Measurements from ENCODE around the gene SERPINA6. TPM values are rescaled to one million over a fixed set of nuclear protein-coding genes. Genes with fewer than 3 reads are reported as not detected.
"Not testable (repeated sequence)": the region's sequence is repeated elsewhere in the genome, so short reads cannot be mapped to it uniquely, and the experiment has no call there.

The SERPINA6 gene
- total RNA-seq, 1 experiment from 2014 or later = not detected

DNA sequence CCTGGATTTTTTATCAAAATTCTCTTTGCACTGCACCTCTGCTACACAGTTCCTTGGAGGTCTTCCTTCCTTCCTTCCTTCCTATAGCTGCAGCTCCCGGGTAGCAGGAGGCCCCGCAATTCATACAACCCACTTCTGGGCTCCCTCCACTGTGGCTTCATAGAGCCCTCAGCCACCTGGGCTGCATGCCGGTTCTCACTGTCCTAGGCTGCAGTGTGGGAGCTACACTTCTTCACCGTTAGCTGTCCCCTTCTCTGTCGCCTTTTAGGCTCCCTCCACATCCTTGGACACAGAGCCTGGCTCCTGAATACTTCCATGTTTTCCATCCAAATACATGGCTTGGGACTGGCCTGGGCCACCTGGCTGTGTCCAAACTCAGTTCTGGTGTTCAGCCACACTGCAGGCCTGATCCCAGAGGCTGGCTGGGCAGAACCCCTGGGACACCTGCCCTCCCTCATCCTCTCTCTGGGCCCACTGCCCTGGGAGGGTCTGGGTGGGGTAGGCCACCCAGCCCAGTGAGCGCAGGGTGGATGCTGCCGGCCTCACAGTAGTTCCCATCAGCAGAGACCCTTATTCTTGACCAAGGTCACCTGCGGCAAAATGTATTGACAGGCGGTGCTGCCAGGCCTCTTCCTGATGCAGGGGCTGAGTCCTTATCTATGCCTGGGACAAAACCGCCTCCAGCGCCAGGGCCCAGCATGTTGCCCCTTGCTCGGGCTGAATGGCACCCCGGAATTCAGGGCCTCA lies 31.8 kb downstream of the SERPINA6 start:
- Histone ChIP-seq H3K4me3 (no peak overlapping the region), H3K27me3 (no peaks in the 10 kb centered on the region), H3K36me3 (no peaks in the 10 kb centered on the region), H3K9me3 (no peaks in the 10 kb centered on the region)
- DNase-seq = no peak

DNA sequence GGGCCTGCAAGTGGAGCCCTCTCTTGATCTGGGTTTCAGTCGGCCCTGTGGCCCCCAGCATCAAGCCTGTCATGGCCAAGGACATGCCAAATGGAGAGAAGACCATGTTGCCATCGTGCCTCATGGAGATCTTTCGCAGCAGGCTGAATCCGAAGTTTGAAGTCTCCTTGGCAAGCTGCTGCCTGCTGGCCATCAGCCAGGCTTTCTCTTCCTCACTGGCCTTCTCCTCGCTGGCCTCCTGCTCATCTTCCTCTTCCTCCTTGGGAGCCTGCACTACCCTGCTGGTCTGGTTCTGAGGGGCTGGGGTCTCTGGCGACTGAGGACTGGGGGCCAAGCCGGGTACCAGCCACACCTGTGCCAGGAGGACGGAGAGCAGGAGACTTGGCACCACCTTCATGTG lies 32.9 kb downstream of the SERPINA6 start:
- no peaks in the 10 kb centered on the region for H3K9me3 ChIP-seq
- no peak overlapping the region for H3K4me3 ChIP-seq
- H3K36me3 ChIP-seq = no peaks in the 10 kb centered on the region
- H3K27me3 ChIP-seq = no peaks in the 10 kb centered on the region
- no peak for DNase-seq

DNA sequence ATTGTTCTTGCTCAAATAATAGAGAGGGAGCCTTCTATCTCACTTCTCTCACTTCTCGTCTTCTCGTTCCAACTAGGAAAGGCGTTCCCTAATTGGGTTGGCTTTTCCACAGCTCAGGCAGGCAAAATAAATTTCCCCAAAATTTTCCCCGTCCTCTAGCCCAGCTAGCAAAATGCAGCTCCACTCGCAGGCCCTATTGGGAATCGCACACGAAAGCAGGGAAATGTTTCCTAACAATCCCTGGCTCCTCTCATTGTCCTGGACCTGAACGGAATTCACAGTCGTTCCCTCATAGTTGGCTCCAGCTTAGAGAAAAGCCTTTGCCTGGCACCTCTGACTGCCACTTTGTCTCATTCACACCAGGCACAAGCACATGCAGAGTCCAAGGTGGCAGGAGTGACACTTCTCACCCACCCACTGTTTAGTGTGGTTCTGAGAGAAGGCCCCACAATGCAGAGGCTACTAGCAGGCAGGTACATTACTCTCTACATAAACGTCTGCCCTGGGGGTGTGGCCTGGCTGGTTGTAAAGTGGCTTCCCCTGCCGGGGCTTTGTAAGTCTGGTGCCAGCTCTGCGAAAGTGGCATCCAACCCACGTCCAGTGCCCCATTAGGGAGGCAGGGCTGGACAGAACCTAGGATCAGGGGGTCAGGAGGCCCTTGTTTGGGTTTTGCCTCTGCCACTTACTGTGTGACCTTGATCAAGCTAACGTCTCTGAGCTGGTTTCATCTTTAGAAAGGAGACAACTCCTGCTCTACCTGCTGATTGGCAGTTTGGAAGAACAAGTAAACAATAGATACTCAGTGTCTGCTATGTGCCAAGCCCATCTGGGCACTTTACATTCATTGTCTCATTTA lies 34.3 kb downstream of the SERPINA6 start:
- Histone ChIP-seq H3K27me3 (no peaks in the 10 kb centered on the region), H3K4me3 (no peak overlapping the region), H3K36me3 (no peaks in the 10 kb centered on the region), H3K9me3 (no peaks in the 10 kb centered on the region)
- DNase-seq = no peak

DNA sequence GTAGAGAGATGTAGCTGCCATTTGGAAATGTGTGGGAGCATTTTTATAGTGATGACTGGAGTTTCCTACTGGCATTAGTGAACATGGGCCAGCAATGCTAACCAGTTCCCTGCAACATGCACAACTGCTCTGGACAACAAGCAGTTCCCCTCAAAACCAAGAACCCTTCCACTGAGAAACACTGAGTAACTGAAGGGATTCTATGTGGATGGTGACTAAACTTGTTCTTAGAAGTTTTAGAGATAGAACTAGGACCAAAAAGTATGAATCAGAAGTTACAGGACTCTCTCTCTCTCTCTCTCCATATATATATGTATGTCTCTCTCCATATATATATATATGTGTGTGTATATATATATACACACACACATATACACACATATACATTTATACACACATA lies 38.0 kb downstream of the SERPINA6 start:
- Histone ChIP-seq H3K27me3 (no peaks in the 10 kb centered on the region), H3K9me3 (no peaks in the 10 kb centered on the region), H3K36me3 (no peaks in the 10 kb centered on the region), H3K4me3 (no peak overlapping the region)
- DNase-seq = no peak

DNA sequence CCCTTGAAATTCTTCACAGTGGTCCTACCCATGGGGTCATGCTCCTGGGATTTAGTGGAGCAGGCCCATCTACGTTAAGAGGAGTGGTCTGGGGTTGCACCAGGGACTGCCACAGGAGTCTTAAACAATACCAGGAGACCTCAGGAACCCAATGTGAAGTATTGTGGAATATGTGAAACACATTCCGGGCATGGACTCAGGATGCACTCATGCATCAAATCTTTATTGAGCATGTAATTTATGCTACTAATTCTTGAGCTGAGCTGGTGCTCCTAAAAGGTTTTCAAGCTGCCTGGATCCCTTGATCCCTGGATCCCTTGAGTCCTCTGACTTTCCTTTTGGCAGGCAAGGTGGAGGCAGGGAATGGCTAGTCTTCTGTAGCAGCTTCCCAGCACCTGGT lies 38.9 kb downstream of the SERPINA6 start:
- no peak overlapping the region for H3K4me3 ChIP-seq
- no peaks in the 10 kb centered on the region for H3K27me3 ChIP-seq
- no peaks in the 10 kb centered on the region for H3K36me3 ChIP-seq
- no peaks in the 10 kb centered on the region for H3K9me3 ChIP-seq
- no peak for DNase-seq

DNA sequence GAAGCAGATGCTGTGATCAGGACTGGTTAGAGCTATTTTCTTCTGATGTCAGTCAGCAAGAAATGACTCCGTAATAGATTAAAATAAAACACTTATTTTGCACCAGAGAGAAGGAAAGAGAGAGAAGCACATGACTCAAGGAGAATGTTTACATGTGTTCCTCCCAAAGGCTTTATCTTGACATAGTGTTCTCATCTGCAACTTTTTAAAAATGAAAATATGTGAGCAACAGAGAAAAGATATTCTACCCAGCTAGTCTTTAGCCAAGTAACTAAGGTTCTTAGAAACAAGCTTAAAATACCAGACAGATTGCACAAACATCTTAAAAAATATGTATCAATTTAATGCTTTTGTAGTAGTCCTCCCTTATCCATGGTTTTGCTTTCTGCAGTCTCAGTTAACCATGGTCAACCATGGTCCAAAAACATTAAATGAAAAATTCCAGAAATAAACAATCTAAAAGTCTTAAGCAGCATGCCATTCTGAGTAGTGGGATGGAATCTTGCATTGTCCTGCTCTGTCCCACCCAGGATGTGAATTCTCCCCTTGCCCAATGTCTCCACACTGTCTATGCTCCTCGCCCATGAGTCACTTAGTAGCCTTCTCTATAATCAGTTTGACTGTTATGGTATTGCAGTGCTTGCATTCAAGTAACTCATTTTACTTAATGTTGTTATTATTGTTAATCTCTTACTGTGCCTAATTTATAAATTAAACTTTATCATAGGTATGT lies 40.0 kb downstream of the SERPINA6 start:
- Histone ChIP-seq H3K4me3 (no peak overlapping the region), H3K9me3 (no peaks in the 10 kb centered on the region), H3K27me3 (no peaks in the 10 kb centered on the region), H3K36me3 (no peaks in the 10 kb centered on the region)
- no peak for DNase-seq

DNA sequence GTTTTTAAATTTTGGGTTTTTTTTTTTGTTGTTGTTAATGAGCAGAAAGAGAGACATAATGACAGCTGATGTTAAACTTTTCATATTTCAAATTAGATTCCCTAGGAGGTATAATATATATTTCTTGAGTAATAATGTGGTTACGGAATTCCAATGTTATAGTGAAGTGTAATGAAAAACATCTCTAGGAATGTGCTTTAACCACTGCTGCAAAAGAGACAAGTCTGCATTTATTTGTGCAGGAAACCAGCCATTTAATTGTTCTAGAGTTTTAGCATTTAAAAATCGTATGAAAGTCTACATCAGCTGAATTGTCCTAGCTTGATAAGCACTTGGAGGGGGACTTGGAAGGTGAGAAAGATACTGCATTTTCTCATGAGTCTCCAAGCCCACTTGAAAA lies 44.4 kb downstream of the SERPINA6 start:
- no peak overlapping the region for H3K4me3 ChIP-seq
- no peaks in the 10 kb centered on the region for H3K27me3 ChIP-seq

DNA sequence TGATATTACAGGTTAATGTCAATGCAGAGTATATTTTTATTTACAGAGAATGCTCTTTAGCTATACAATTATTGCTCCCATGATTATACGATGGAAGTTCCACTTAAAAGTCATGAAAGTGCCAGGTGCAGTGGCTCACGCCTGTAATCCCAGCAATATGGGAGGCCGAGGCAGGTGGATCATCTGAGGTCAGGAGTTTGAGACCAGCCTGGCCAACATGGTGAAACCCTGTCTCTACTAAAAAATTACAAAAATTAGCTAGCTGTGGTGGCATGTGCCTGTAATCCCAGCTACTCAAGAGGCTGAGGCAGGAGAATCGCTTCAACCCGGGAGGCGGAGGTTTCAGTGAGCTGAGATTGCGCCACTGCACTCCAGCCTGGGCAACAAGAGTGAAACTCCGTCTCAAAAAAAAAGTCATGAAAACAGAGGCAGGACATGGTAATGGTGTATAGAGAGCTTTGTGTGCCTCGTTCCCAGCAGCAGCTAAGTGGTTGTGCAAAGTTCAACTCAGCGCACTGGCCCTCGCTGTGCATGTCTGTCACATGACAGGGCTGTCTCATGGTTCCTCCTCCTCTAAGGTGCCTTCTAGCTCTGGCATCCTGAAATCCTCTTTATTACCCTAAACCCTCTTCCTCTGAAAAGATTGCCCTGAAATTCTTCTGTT lies 46.1 kb downstream of the SERPINA6 start:
- H3K36me3 ChIP-seq, H3K9me3 ChIP-seq, H3K27me3 ChIP-seq, DNase-seq, H3K4me3 ChIP-seq: not testable (repeated sequence)

More for the DNA sequence above, 44.4 kb downstream of the SERPINA6 start:
- no peaks in the 10 kb centered on the region for H3K9me3 ChIP-seq
- DNase-seq = no peak
- no peaks in the 10 kb centered on the region for H3K36me3 ChIP-seq

DNA sequence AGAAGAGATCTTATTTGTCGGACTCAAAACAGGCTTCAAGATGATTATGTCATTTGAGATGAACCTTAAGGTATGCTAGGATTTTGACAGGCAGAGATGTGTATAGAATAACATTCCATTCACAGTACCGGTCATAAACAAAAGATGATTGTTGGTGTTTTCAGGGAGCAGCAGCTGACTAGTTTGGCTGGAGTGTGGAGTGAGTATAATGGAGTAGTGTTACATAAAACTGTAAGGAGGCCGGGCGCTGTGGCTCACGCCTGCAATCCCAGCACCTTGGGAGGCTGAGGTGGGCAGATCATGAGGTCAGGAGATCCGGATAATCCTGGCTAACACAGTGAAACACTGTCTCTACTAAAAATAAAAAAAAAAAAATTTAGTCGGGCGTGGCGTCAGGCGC lies 54.0 kb downstream of the SERPINA6 start:
- no peaks in the 10 kb centered on the region for H3K9me3 ChIP-seq
- H3K27me3 ChIP-seq = no peaks in the 10 kb centered on the region
- no peaks in the 10 kb centered on the region for H3K36me3 ChIP-seq
- no peak overlapping the region for H3K4me3 ChIP-seq
- peak; percentile 28 for DNase-seq

DNA sequence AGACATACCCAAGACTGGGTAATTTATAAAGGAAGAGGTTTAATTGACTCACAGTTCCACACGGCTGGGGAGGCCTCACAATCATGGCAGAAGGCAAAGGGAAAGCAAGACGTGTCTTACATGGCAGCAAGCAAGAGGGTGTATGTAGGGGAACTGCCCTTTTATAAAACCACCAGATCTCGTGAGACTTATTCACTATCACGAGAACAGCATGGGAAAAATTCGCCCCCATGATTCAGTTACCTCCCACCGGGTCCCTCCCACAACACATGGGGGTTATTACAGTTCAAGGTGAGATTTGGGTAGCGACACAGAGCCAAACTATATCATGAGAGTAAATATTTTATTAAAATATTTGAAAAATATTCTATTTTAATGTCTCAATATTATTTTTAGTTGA lies 54.6 kb downstream of the SERPINA6 start:
- DNase-seq, H3K9me3 ChIP-seq: not testable (repeated sequence)

DNA sequence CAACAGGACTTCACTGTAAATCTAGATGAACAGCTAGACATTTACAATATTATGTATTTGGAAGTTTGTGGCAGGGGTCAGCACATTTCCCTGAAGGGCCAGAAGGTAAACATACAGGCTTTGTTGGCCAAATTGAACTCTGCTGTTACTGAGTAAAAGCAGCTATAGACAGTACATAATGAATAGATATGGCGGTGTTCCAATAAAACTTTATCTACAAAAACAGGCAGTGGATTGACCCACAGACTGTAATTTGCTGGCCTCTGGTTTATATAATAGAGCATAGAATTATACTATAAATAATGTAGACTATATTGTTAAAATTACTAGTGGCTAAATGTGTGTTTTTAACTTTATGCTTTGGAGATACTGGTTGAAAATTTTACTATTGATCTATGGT lies 55.8 kb downstream of the SERPINA6 start:
- DNase-seq = no peak
- Histone ChIP-seq H3K27me3 (no peaks in the 10 kb centered on the region), H3K36me3 (no peaks in the 10 kb centered on the region), H3K9me3 (no peaks in the 10 kb centered on the region), H3K4me3 (no peak overlapping the region)

More for the DNA sequence above, 54.6 kb downstream of the SERPINA6 start:
- H3K36me3 ChIP-seq, H3K27me3 ChIP-seq, H3K4me3 ChIP-seq: not testable (repeated sequence)

DNA sequence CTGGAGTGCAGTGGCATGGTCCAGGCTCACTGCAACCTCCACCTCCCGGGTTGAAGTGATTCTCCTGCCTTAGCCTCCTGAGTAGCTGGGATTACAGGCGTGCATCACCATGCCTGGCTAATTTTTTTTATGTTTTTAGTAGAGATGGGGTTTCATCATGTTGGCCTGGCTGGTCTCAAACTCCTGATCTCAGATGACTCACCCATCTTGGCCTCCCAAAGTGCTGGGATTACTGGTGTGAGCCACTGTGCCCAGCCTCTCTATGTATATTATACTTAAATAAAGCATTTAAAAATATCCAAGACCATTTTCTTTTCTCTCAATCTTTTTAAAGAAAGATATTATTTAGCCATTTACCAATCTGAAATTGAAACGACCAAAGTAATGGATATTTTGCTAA lies 58.9 kb downstream of the SERPINA6 start:
- not testable (repeated sequence) for H3K36me3 ChIP-seq
- peak; percentile 64 for DNase-seq

More for the DNA sequence above, 58.9 kb downstream of the SERPINA6 start:
- H3K27me3 ChIP-seq, H3K9me3 ChIP-seq, H3K4me3 ChIP-seq: not testable (repeated sequence)

Other genes with a start within 250 kb of the SERPINA6 start
- 83.6 and 92.6 TPM in 2 replicates for gene DDX24, start 242.1 kb downstream of the SERPINA6 start, total RNA-seq (2014; rRNA removed; shearing (Covaris generic); ENCODE audit: low replicate concordance)
- gene IFI27L1, start 242.0 kb downstream of the SERPINA6 start, total RNA-seq (2014; rRNA removed; shearing (Covaris generic); ENCODE audit: low replicate concordance) = 1.5 and 16.5 TPM in 2 replicates
- 57.0 and 109 TPM in 2 replicates for gene IFI27, start 212.6 kb downstream of the SERPINA6 start, total RNA-seq (2014; rRNA removed; shearing (Covaris generic); ENCODE audit: low replicate concordance)
- gene IFI27L2, start 193.7 kb downstream of the SERPINA6 start, total RNA-seq (2014; rRNA removed; shearing (Covaris generic); ENCODE audit: low replicate concordance) = 21.0 and 62.6 TPM in 2 replicates
- 0.23 TPM in 1 of 2 replicates, not detected in the other for gene PPP4R4, start 149.0 kb downstream of the SERPINA6 start, total RNA-seq (2014; rRNA removed; shearing (Covaris generic); ENCODE audit: low replicate concordance)
- not detected in 2 replicates for gene SERPINA10, start 30.1 kb downstream of the SERPINA6 start, total RNA-seq (2014; rRNA removed; shearing (Covaris generic); ENCODE audit: low replicate concordance)
- not detected in 2 replicates for gene SERPINA2, start 43.4 kb upstream of the SERPINA6 start, total RNA-seq (2014; rRNA removed; shearing (Covaris generic); ENCODE audit: low replicate concordance)
- 0.89 and 27.3 TPM in 2 replicates for gene SERPINA1, start 65.3 kb upstream of the SERPINA6 start, total RNA-seq (2014; rRNA removed; shearing (Covaris generic); ENCODE audit: low replicate concordance)
- not detected in 2 replicates for gene SERPINA11, start 129.5 kb upstream of the SERPINA6 start, total RNA-seq (2014; rRNA removed; shearing (Covaris generic); ENCODE audit: low replicate concordance)
- gene SERPINA9, start 152.9 kb upstream of the SERPINA6 start, total RNA-seq (2014; rRNA removed; shearing (Covaris generic); ENCODE audit: low replicate concordance) = not detected in 2 replicates
- not detected in 2 replicates for gene SERPINA12, start 186.1 kb upstream of the SERPINA6 start, total RNA-seq (2014; rRNA removed; shearing (Covaris generic); ENCODE audit: low replicate concordance)
- gene SERPINA4, start 238.1 kb upstream of the SERPINA6 start, total RNA-seq (2014; rRNA removed; shearing (Covaris generic); ENCODE audit: low replicate concordance) = not detected in 2 replicates